Caco-2 (cell line): Measurements from ENCODE around the gene CROCC2. TPM values are rescaled to one million over a fixed set of nuclear protein-coding genes. Genes with fewer than 3 reads are reported as not detected.

Experiments used
- BruUV-seq: library from RNA; stranded (reverse); fragments of 400-500 nt; replicated peaks from 2 replicates; lab custom pipeline; 2021; lab: Mats Ljungman, UMichigan
- CTCF ChIA-PET: fragments of 300-600 bp; sonication (Branson Sonifier 250); formaldehyde crosslinking; loops from one replicate; lab custom pipeline; 2022; ENCODE audit warnings: antibody characterized with exemption; lab: Charles Lee
- POLR2A ChIA-PET: fragments of 300-600 bp; sonication (Branson Sonifier 250); formaldehyde crosslinking; loops from one replicate; lab custom pipeline; 2022; ENCODE audit warnings: antibody characterized with exemption; lab: Charles Lee
- DNase-seq, 2 experiments: peaks; one replicate each; pipeline versions ENCODE4 v3.0.0 to v3.0.0-alpha.2; 2020 to 2022
- H3K27me3 ChIP-seq: replicated peaks from 2 replicates; pipeline ENCODE4 v1.6.0; 2011; ENCODE audit warnings: low read length; ENCODE audit not compliant: control insufficient read depth, insufficient read depth
- H3K36me3 ChIP-seq: 2 replicates; pipeline ENCODE4 v1.5.1; 2011; ENCODE audit warnings: low read length; ENCODE audit not compliant: control insufficient read depth, insufficient read depth
- H3K4me1 ChIP-seq: fragments of 250-450 bp; sonication (Bioruptor Pico); 2 replicates; pipeline ENCODE4 v1.5.1; 2020; ENCODE audit warnings: mild to moderate bottlenecking
- H3K4me3 ChIP-seq: 2 replicates; pipeline ENCODE4 v1.5.1; 2011; ENCODE audit warnings: low read depth, mild to moderate bottlenecking, control low read depth, low read length
- H3K9me3 ChIP-seq: fragments of 250-450 bp; sonication (Bioruptor Pico); 2 replicates; pipeline ENCODE4 v1.5.1; 2020; ENCODE audit warnings: mild to moderate bottlenecking, moderate library complexity
- H3K27ac Mint-ChIP-seq: one replicate; pipeline ENCODE4 v1.8.0; 2022; ENCODE audit warnings: mixed read lengths; ENCODE audit not compliant: unreplicated experiment
- H3K27me3 Mint-ChIP-seq: one replicate; pipeline ENCODE4 v1.8.0; 2022; ENCODE audit warnings: mixed read lengths; ENCODE audit not compliant: insufficient read depth, unreplicated experiment
- H3K36me3 Mint-ChIP-seq: one replicate; pipeline ENCODE4 v1.8.0; 2022; ENCODE audit warnings: mild to moderate bottlenecking, mixed read lengths; ENCODE audit not compliant: insufficient read depth, unreplicated experiment
- H3K4me1 Mint-ChIP-seq: one replicate; pipeline ENCODE4 v1.8.0; 2022; ENCODE audit warnings: low read depth, mixed read lengths; ENCODE audit not compliant: unreplicated experiment
- H3K4me3 Mint-ChIP-seq: one replicate; pipeline ENCODE4 v1.8.0; 2022; ENCODE audit warnings: mild to moderate bottlenecking, moderate library complexity, mixed read lengths; ENCODE audit not compliant: unreplicated experiment
- H3K9me3 Mint-ChIP-seq: one replicate; pipeline ENCODE4 v1.8.0; 2022; ENCODE audit warnings: mixed read lengths; ENCODE audit not compliant: unreplicated experiment
- CTCF ChIP-seq, 2 experiments: fragments of 200-600 bp in 1 of 2; IDR thresholded peaks; 1 replicate in 1 of 2; 2 replicates in 1 of 2; pipeline versions ENCODE4 v1.5.1 to v1.8.0; 2011 to 2022; ENCODE audit warnings: antibody characterized with exemption in 1 of 2, control low read depth in 1 of 2, inconsistent platforms in 1 of 2, low read depth in 1 of 2, low read length in 1 of 2, mild to moderate bottlenecking in 1 of 2, moderate library complexity in 1 of 2; ENCODE audit not compliant: insufficient read depth in 1 of 2, severe bottlenecking in 1 of 2, unreplicated experiment in 1 of 2
- intact Hi-C: fragments of 100-400 bp; cut with micrococcal nuclease; formaldehyde crosslinking; loops from one replicate; pipeline ENCODE4 v1.10.0; 2022; ENCODE audit not compliant: unreplicated experiment
- total RNA-seq: library from RNA; stranded (reverse); gene quantifications from 2 replicates; pipeline ENCODE4 v1.2.3, GENCODE V29; 2022

The CROCC2 gene
- total RNA-seq, 1 experiment from 2014 or later: not detected

GRCh38 chr2:240988571-240989271 is 82.6 kb downstream of the CROCC2 start:
- no TSS peak for BruUV-seq
- H3K36me3 Mint-ChIP-seq: no peaks in the 10 kb centered on the region
- Histone ChIP-seq H3K36me3 (no peaks in the 10 kb centered on the region), H3K4me1 (no peaks in the 10 kb centered on the region), H3K9me3 (no peaks in the 10 kb centered on the region), H3K4me3 (no peak overlapping the region), H3K27me3 (no peaks in the 10 kb centered on the region)
- H3K9me3 Mint-ChIP-seq: no peaks in the 10 kb centered on the region
- no peak overlapping the region for H3K27ac Mint-ChIP-seq
- POLR2A ChIA-PET: no interaction called here
- no peak for TF ChIP-seq CTCF (IDR thresholded peaks at IDR 0.05; ENCODE audit: insufficient read depth in 1 of 2, low read depth in 1 of 2, low read length in 1 of 2, severe bottlenecking in 1 of 2, unreplicated experiment in 1 of 2)
- CTCF ChIA-PET: interaction anchor here (0.8 to 0.9 kb wide), 2 partner anchors 74 to 139 kb away, joined by 3 read pairs; no protein-coding TSS in a partner anchor
- peak in 1 of 2 experiments; percentile 26 for DNase-seq
- no peaks in the 10 kb centered on the region for H3K27me3 Mint-ChIP-seq
- H3K4me3 Mint-ChIP-seq: no peak overlapping the region
- no peaks in the 10 kb centered on the region for H3K4me1 Mint-ChIP-seq
- intact Hi-C loops: loop anchor here (1.0 to 10.0 kb wide), 2 partner anchors 94 to 137 kb away; partner anchors contain the start of gene MAB21L4

- peak; percentile 51 to 64 for DNase-seq
- CTCF ChIA-PET: interaction anchor here (0.8 kb wide), 1 partner anchor 75 kb away, joined by 3 read pairs; no protein-coding TSS in a partner anchor
- H3K27ac Mint-ChIP-seq: no peak overlapping the region
- H3K36me3 Mint-ChIP-seq: no peaks in the 10 kb centered on the region
- no peak overlapping the region for H3K4me3 ChIP-seq
- H3K4me3 Mint-ChIP-seq: no peak overlapping the region
- H3K4me1 ChIP-seq: no peaks in the 10 kb centered on the region
- POLR2A ChIA-PET: no interaction called here
- H3K4me1 Mint-ChIP-seq: no peaks in the 10 kb centered on the region
- H3K36me3 ChIP-seq: no peaks in the 10 kb centered on the region
- intact Hi-C loops: loop anchor here (1.0 to 10.0 kb wide), 2 partner anchors 95 to 138 kb away; partner anchors contain the start of gene MAB21L4
- H3K9me3 Mint-ChIP-seq: no peaks in the 10 kb centered on the region
- no peaks in the 10 kb centered on the region for H3K27me3 Mint-ChIP-seq
- peak; percentile 52 to 73 for TF ChIP-seq CTCF (IDR thresholded peaks at IDR 0.05; ENCODE audit: insufficient read depth in 1 of 2, low read depth in 1 of 2, low read length in 1 of 2, severe bottlenecking in 1 of 2, unreplicated experiment in 1 of 2)
- H3K9me3 ChIP-seq: no peaks in the 10 kb centered on the region
- no peaks in the 10 kb centered on the region for H3K27me3 ChIP-seq
- no TSS peak for BruUV-seq
These were observed 83.5 kb downstream of the CROCC2 start for GRCh38 chr2:240989451-240990265.

GRCh38 chr2:240990266-240990529 is 84.1 kb downstream of the CROCC2 start:
- H3K4me1 Mint-ChIP-seq: no peaks in the 10 kb centered on the region
- BruUV-seq: no TSS peak
- no peak overlapping the region for H3K4me3 Mint-ChIP-seq
- no peaks in the 10 kb centered on the region for H3K36me3 ChIP-seq
- H3K27ac Mint-ChIP-seq: no peak overlapping the region
- no peaks in the 10 kb centered on the region for H3K9me3 Mint-ChIP-seq
- TF ChIP-seq CTCF (IDR thresholded peaks at IDR 0.05; ENCODE audit: insufficient read depth in 1 of 2, low read depth in 1 of 2, low read length in 1 of 2, severe bottlenecking in 1 of 2, unreplicated experiment in 1 of 2): no peak
- H3K9me3 ChIP-seq: no peaks in the 10 kb centered on the region
- H3K27me3 Mint-ChIP-seq: no peaks in the 10 kb centered on the region
- ChIA-PET POLR2A (no interaction called here), CTCF (interaction anchor here (1.0 kb wide), 1 partner anchor 150 kb away, joined by 3 read pairs; no protein-coding TSS in a partner anchor)
- no peaks in the 10 kb centered on the region for H3K36me3 Mint-ChIP-seq
- H3K4me1 ChIP-seq: no peaks in the 10 kb centered on the region
- intact Hi-C loops: no loop called here
- H3K4me3 ChIP-seq: no peak overlapping the region
- no peak for DNase-seq
- no peaks in the 10 kb centered on the region for H3K27me3 ChIP-seq
